ENCODE data around the gene RUNX2.

The RUNX2 gene

GRCh38 chr6:45532721-45533210 is 204.6 kb downstream of the RUNX2 start:
- no peak overlapping the region for H3K4me3 ChIP-seq (ENCODE audit: low read depth, low read length)
- no peak for TF ChIP-seq MYC (IDR thresholded peaks at IDR 0.05; ENCODE audit: low read depth, low read length)
- no peak for DNase-seq (ENCODE audit: low read depth)

- no peak for DNase-seq (ENCODE audit: low read depth)
- no peak overlapping the region for H3K4me3 ChIP-seq (ENCODE audit: low read depth, low read length)
Measured at GRCh38 chr6:45533386-45533785, 205.3 kb downstream of the RUNX2 start.

GRCh38 chr6:45535933-45536332 is 207.8 kb downstream of the RUNX2 start:
- H3K4me3 ChIP-seq (ENCODE audit: low read depth, low read length) = no peak overlapping the region
- DNase-seq (ENCODE audit: low read depth) = no peak
- TF ChIP-seq CTCF (IDR thresholded peaks at IDR 0.05; ENCODE audit: low read depth, low read length) (no peak), MYC (IDR thresholded peaks at IDR 0.05; ENCODE audit: low read depth, low read length) (no peak), POLR2A (IDR thresholded peaks at IDR 0.05; ENCODE audit: extremely low read depth, insufficient read length) (no peak), MAX (IDR thresholded peaks at IDR 0.05; ENCODE audit: low read depth, low read length) (no peak)

More at GRCh38 chr6:45533386-45533785, 205.3 kb downstream of the RUNX2 start:
- TF ChIP-seq MAX (IDR thresholded peaks at IDR 0.05; ENCODE audit: low read depth, low read length) (no peak), MYC (IDR thresholded peaks at IDR 0.05; ENCODE audit: low read depth, low read length) (no peak), POLR2A (IDR thresholded peaks at IDR 0.05; ENCODE audit: extremely low read depth, insufficient read length) (no peak), CTCF (IDR thresholded peaks at IDR 0.05; ENCODE audit: low read depth, low read length) (no peak)

- no peak overlapping the region for H3K4me3 ChIP-seq (ENCODE audit: low read depth, low read length)
- no peak for TF ChIP-seq MAX (IDR thresholded peaks at IDR 0.05; ENCODE audit: low read depth, low read length)
- no peak for TF ChIP-seq CTCF (IDR thresholded peaks at IDR 0.05; ENCODE audit: low read depth, low read length)
- TF ChIP-seq MYC (IDR thresholded peaks at IDR 0.05; ENCODE audit: low read depth, low read length) = no peak
- TF ChIP-seq POLR2A (IDR thresholded peaks at IDR 0.05; ENCODE audit: extremely low read depth, insufficient read length) = no peak
- DNase-seq (ENCODE audit: low read depth) = no peak
Measured at GRCh38 chr6:45537539-45537938, 209.4 kb downstream of the RUNX2 start.

GRCh38 chr6:45538641-45539547 is 210.8 kb downstream of the RUNX2 start:
- H3K4me3 ChIP-seq (ENCODE audit: low read depth, low read length) = no peak overlapping the region
- TF ChIP-seq POLR2A (IDR thresholded peaks at IDR 0.05; ENCODE audit: extremely low read depth, insufficient read length) (no peak), MYC (IDR thresholded peaks at IDR 0.05; ENCODE audit: low read depth, low read length) (no peak), MAX (IDR thresholded peaks at IDR 0.05; ENCODE audit: low read depth, low read length) (no peak), CTCF (IDR thresholded peaks at IDR 0.05; ENCODE audit: low read depth, low read length) (no peak)
- DNase-seq (ENCODE audit: low read depth) = no peak

- no peak for DNase-seq (ENCODE audit: low read depth)
- no peak overlapping the region for H3K4me3 ChIP-seq (ENCODE audit: low read depth, low read length)
- no peak for TF ChIP-seq MYC (IDR thresholded peaks at IDR 0.05; ENCODE audit: low read depth, low read length)
- TF ChIP-seq CTCF (IDR thresholded peaks at IDR 0.05; ENCODE audit: low read depth, low read length) = no peak
- TF ChIP-seq MAX (IDR thresholded peaks at IDR 0.05; ENCODE audit: low read depth, low read length) = no peak
- no peak for TF ChIP-seq POLR2A (IDR thresholded peaks at IDR 0.05; ENCODE audit: extremely low read depth, insufficient read length)
Measured at GRCh38 chr6:45540375-45540920, 212.3 kb downstream of the RUNX2 start.

Measured in NB4 (cell line).